IMR-90 (cell line): ENCODE data around the gene THRB. TPM values are rescaled to one million over a fixed set of nuclear protein-coding genes. Genes with fewer than 3 reads are reported as not detected.

Experiments
- ATAC-seq: fragments of 200-7000 bp; cut with Tn5 transposase; 2 replicates; pipeline ENCODE4 v1.9.1; 2020; ENCODE audit warnings: low read depth, mild to moderate bottlenecking, moderate library complexity
- BruUV-seq: library from RNA; stranded (reverse); fragments of 400-500 nt; replicated peaks from 2 replicates; lab custom pipeline; 2021; lab: Mats Ljungman, UMichigan
- CTCF ChIA-PET: fragments of 300-600 bp; formaldehyde crosslinking; extraction: SDS; loops from one replicate; lab custom pipeline; 2021; ENCODE audit warnings: antibody characterized with exemption; lab: Yijun Ruan, JAX
- POLR2A ChIA-PET: fragments of 300-600 bp; sonication (Branson Sonifier 250); formaldehyde crosslinking; loops from one replicate; lab custom pipeline; 2022; ENCODE audit warnings: antibody characterized with exemption; ENCODE audit not compliant: unreplicated experiment; lab: Charles Lee
- DNase-seq: peaks from one replicate; pipeline ENCODE4 v3.0.0; 2013
- H2AFZ ChIP-seq: replicated peaks from 2 replicates; pipeline ENCODE3; 2013; ENCODE audit warnings: low read length, mild to moderate bottlenecking; ENCODE audit not compliant: poor library complexity
- H2AK5ac ChIP-seq: 2 replicates; pipeline ENCODE4 v1.6.1; 2013; ENCODE audit warnings: low read depth, low read length, inconsistent platforms
- H2AK9ac ChIP-seq: replicated peaks from 2 replicates; pipeline ENCODE3; 2013; ENCODE audit warnings: mild to moderate bottlenecking, low read depth, low read length, moderate library complexity; ENCODE audit not compliant: poor library complexity
- H2BK120ac ChIP-seq: 2 replicates; pipeline ENCODE4 v1.6.1; 2013; ENCODE audit warnings: low read depth, low read length, inconsistent platforms
- H2BK15ac ChIP-seq: 3 replicates; pipeline ENCODE4 v1.6.1; 2013; ENCODE audit warnings: low read depth, low read length, inconsistent platforms
- H2BK20ac ChIP-seq: 2 replicates; pipeline ENCODE4 v1.6.1; 2013; ENCODE audit warnings: low read depth, mild to moderate bottlenecking, inconsistent platforms, low read length, moderate library complexity
- H2BK5ac ChIP-seq: 2 replicates; pipeline ENCODE4 v1.6.1; 2013; ENCODE audit warnings: mild to moderate bottlenecking, low read depth, low read length, inconsistent platforms; ENCODE audit not compliant: poor library complexity, severe bottlenecking
- H3K14ac ChIP-seq: replicated peaks from 2 replicates; pipeline ENCODE4 v1.6.1; 2013; ENCODE audit warnings: low read depth, low read length, inconsistent platforms
- H3K18ac ChIP-seq: 2 replicates; pipeline ENCODE4 v1.6.1; 2013; ENCODE audit warnings: low read depth, low read length, control low read depth
- H3K23ac ChIP-seq: 2 replicates; pipeline ENCODE4 v1.6.1; 2013; ENCODE audit warnings: low read depth, low read length, inconsistent platforms
- H3K27ac ChIP-seq: 2 replicates; pipeline ENCODE4 v1.5.1; 2013; ENCODE audit warnings: mild to moderate bottlenecking, control low read depth, low read length; ENCODE audit not compliant: insufficient read depth
- H3K27me3 ChIP-seq: 2 replicates; pipeline ENCODE4 v1.6.1; 2013; ENCODE audit warnings: low read length; ENCODE audit not compliant: control insufficient read depth, insufficient read depth
- H3K36me3 ChIP-seq: 2 replicates; pipeline ENCODE4 v1.6.1; 2013; ENCODE audit warnings: low read length, mixed read lengths; ENCODE audit not compliant: control insufficient read depth, insufficient read depth
- H3K4ac ChIP-seq: 2 replicates; pipeline ENCODE4 v1.6.1; 2013; ENCODE audit warnings: low read depth, low read length, inconsistent platforms
- H3K4me1 ChIP-seq: 2 replicates; pipeline ENCODE4 v1.6.1; 2013; ENCODE audit warnings: low read length, mixed read lengths; ENCODE audit not compliant: control insufficient read depth, insufficient read depth
- H3K4me2 ChIP-seq: 2 replicates; pipeline ENCODE4 v1.6.1; 2013; ENCODE audit warnings: low read depth, mild to moderate bottlenecking, control low read depth, low read length, moderate library complexity
- H3K4me3 ChIP-seq: 2 replicates; pipeline ENCODE4 v1.5.1; 2013; ENCODE audit warnings: low read depth, mild to moderate bottlenecking, control low read depth, low read length, moderate library complexity; ENCODE audit not compliant: insufficient read depth
- H3K56ac ChIP-seq: 2 replicates; pipeline ENCODE4 v1.6.1; 2013; ENCODE audit warnings: low read length, inconsistent platforms; ENCODE audit not compliant: insufficient read depth; ENCODE audit errors: extremely low read depth
- H3K79me1 ChIP-seq, 2 experiments: 2 replicates each; pipeline ENCODE4 v1.6.1; 2013; ENCODE audit warnings: low read length in 2 of 2, inconsistent platforms in 1 of 2, low read depth in 1 of 2
- H3K9ac ChIP-seq: 2 replicates; pipeline ENCODE4 v1.6.1; 2013; ENCODE audit warnings: low read depth, low read length, control low read depth
- H3K9me1 ChIP-seq: 2 replicates; pipeline ENCODE4 v1.6.1; 2013; ENCODE audit warnings: low read length, inconsistent platforms; ENCODE audit not compliant: insufficient read depth
- H3K9me3 ChIP-seq: 2 replicates; pipeline ENCODE4 v1.6.1; 2013; ENCODE audit warnings: low read length; ENCODE audit not compliant: control insufficient read depth, insufficient read depth
- H4K20me1 ChIP-seq: 2 replicates; pipeline ENCODE4 v1.6.1; 2013; ENCODE audit warnings: low read length, inconsistent platforms; ENCODE audit not compliant: insufficient read depth
- H4K5ac ChIP-seq: 2 replicates; pipeline ENCODE4 v1.6.1; 2013; ENCODE audit warnings: mild to moderate bottlenecking, low read depth, low read length, control low read depth
- H4K8ac ChIP-seq, 2 experiments: 2 replicates each; pipeline ENCODE4 v1.6.1; 2013; ENCODE audit warnings: low read depth in 2 of 2, low read length in 2 of 2, control low read depth in 1 of 2, inconsistent platforms in 1 of 2
- H4K91ac ChIP-seq: 2 replicates; pipeline ENCODE4 v1.6.1; 2013; ENCODE audit warnings: low read depth, low read length, inconsistent platforms; ENCODE audit not compliant: insufficient read depth
- CHD1 ChIP-seq: IDR thresholded peaks from 2 replicates; pipeline ENCODE4 v1.6.1; 2012; ENCODE audit warnings: low read depth, low read length, improper control_type of control experiment
- ELK1 ChIP-seq: fragments of 150-350 bp; IDR thresholded peaks from 2 replicates; pipeline ENCODE4 v1.6.1; 2016; ENCODE audit warnings: low read depth, mild to moderate bottlenecking, low read length, moderate library complexity, borderline replicate concordance
- FOS ChIP-seq: fragments of 150-350 bp; IDR thresholded peaks from 2 replicates; pipeline ENCODE4 v1.6.1; 2016; ENCODE audit warnings: low read depth, low read length
- MAFK ChIP-seq: IDR thresholded peaks from 2 replicates; pipeline ENCODE4 v1.6.1; 2012; ENCODE audit warnings: low read depth, low read length, improper control_type of control experiment
- MXI1 ChIP-seq: IDR thresholded peaks from 2 replicates; pipeline ENCODE4 v1.6.1; 2012; ENCODE audit warnings: low read depth, mild to moderate bottlenecking, low read length, moderate library complexity, borderline replicate concordance
- RAD21 ChIP-seq: IDR thresholded peaks from 2 replicates; pipeline ENCODE4 v1.6.1; 2012; ENCODE audit warnings: low read length, improper control_type of control experiment
- RCOR1 ChIP-seq: IDR thresholded peaks from 2 replicates; pipeline ENCODE4 v1.6.1; 2012; ENCODE audit warnings: mild to moderate bottlenecking, low read length, improper control_type of control experiment; ENCODE audit not compliant: insufficient replicate concordance
- SMC3 ChIP-seq: fragments of 150-350 bp; IDR thresholded peaks from 2 replicates; pipeline ENCODE4 v1.6.1; 2016; ENCODE audit warnings: low read depth, mild to moderate bottlenecking, antibody characterized with exemption, low read length, moderate library complexity
- WGBS, 2 experiments: methylation state at CpG; one replicate each; pipeline versions ENCODE4 v1.1.5 to v1.1.7; 2013; ENCODE audit warnings: missing lambda C conversion rate in 2 of 2; ENCODE audit not compliant: insufficient read length in 1 of 2; ENCODE audit errors: extremely low coverage in 2 of 2; 5-methylcytosine and 5-hydroxymethylcytosine counted together
- dilution Hi-C: fragments of 300-500 bp; cut with HindIII; formaldehyde crosslinking; loops from one replicate; pipeline ENCODE4 v1.14.3; 2018; ENCODE audit warnings: low sequenced_read_pairs; ENCODE audit not compliant: unreplicated experiment
- in situ Hi-C: fragments of 300-500 bp; cut with MboI; formaldehyde crosslinking; loops from 3 replicates; pipeline ENCODE4 v1.14.3; 2019; ENCODE audit warnings: low sequenced_read_pairs, inconsistent platforms, mixed read lengths
- intact Hi-C: fragments of 100-400 bp; cut with micrococcal nuclease; formaldehyde crosslinking; loops from 2 replicates; pipeline ENCODE4 v1.10.0; 2022
- polyA plus RNA-seq, 3 experiments: library from polyadenylated mRNA; depleted of rRNA; stranded (reverse); fragments of >200 nt; gene quantifications; 2 replicates each; pipeline ENCODE4 v1.2.3, GENCODE V29; 2012; ENCODE audit warnings: low replicate concordance in 1 of 3
- total RNA-seq: library from RNA; depleted of rRNA; stranded (reverse); fragments of >200 nt; gene quantifications from 2 replicates; pipeline ENCODE4 v1.2.3, GENCODE V29; 2012

Gene THRB
- total and polyA plus RNA-seq, 2 of the 4 experiments (the other 2 are of a cell fraction), result under 0.01 TPM; not detected in 1

- Histone ChIP-seq H2AFZ (no peak overlapping the region), H3K9me3 (no peaks in the 10 kb centered on the region), H3K9ac (no peak overlapping the region), H4K20me1 (no peaks in the 10 kb centered on the region), H3K14ac (no peak overlapping the region), H2BK120ac (no peak overlapping the region), H2BK15ac (no peak overlapping the region; the same call in 2 of the 3 replicates), H2AK9ac (no peak overlapping the region), H3K27me3 (no peaks in the 10 kb centered on the region), H2BK20ac (no peak overlapping the region), H4K8ac (no peak overlapping the region), H3K27ac (no peak overlapping the region), H3K18ac (no peak overlapping the region), H3K4me3 (no peak overlapping the region), H4K5ac (no peak overlapping the region), H3K4me1 (peaks cover 2% of the 10 kb centered on the region), H3K4me2 (no peak overlapping the region), H3K23ac (no peak overlapping the region), H3K4ac (no peak overlapping the region), H2AK5ac (no peak overlapping the region), H3K79me1 (no peaks in the 10 kb centered on the region), H2BK5ac (no peak overlapping the region), H3K9me1 (no peaks in the 10 kb centered on the region), H3K36me3 (no peaks in the 10 kb centered on the region), H3K56ac (no peak overlapping the region), H4K91ac (no peak overlapping the region)
- in situ Hi-C loops, result no loop called here
- no CpG with 5 or more reads among the region's 1 CpG for WGBS, 2 experiments
- dilution Hi-C loops, result no loop called here
- BruUV-seq, result no TSS peak
- intact Hi-C loops, result no loop called here
- ChIA-PET POLR2A (no interaction called here), CTCF (no interaction called here)
- no peak for TF ChIP-seq CHD1
- TF ChIP-seq RCOR1, result no peak
- TF ChIP-seq FOS, result no peak
- no peak for TF ChIP-seq RAD21
- no peak for TF ChIP-seq MXI1
- TF ChIP-seq ELK1, result no peak
- TF ChIP-seq MAFK, result peak; percentile 70
- no peak for TF ChIP-seq SMC3
- DNase-seq, result no peak
- ATAC-seq, result no peak
These were observed 352.5 kb downstream of the THRB start for GRCh38 chr3:24142127-24142526.
